HCEC 1CT (cell line): ENCODE results near the gene SMIM31.
A peak's percentile ranks its signal among the peaks of the same experiment; 100 is the strongest.

ENCODE experiments used
- DNase-seq: peaks from one replicate; pipeline ENCODE4 v3.0.0-alpha.2; 2017

SMIM31 gene

GRCh38 chr4:164753873-164754488 is at the start of gene SMIM31:
Gene SMIM31, plus strand, starts transcription at chr4:164754131. Its CDS starts 16,313 bp downstream, at chr4:164770444.
- DNase-seq: no peak

GRCh38 chr4:164706675-164707074 is 47.3 kb upstream of the SMIM31 start:
- no peak for DNase-seq

GRCh38 chr4:164716901-164717300 is 37.0 kb upstream of the SMIM31 start:
- DNase-seq: no peak

- DNase-seq: no peak
These were observed 35.1 kb upstream of the SMIM31 start for GRCh38 chr4:164718827-164719226.

GRCh38 chr4:164725066-164725465 is 28.9 kb upstream of the SMIM31 start:
- DNase-seq: no peak

GRCh38 chr4:164730705-164731393 is 23.1 kb upstream of the SMIM31 start:
- no peak for DNase-seq

- peak; percentile 2 for DNase-seq
These were observed 22.0 kb upstream of the SMIM31 start for GRCh38 chr4:164731827-164732474.

GRCh38 chr4:164734484-164734883 is 19.4 kb upstream of the SMIM31 start:
- DNase-seq: no peak

- no peak for DNase-seq
These were observed 5.6 kb upstream of the SMIM31 start for GRCh38 chr4:164748375-164748774.

- no peak for DNase-seq
These were observed 1.5 kb downstream of the SMIM31 start for GRCh38 chr4:164755432-164755831.

GRCh38 chr4:164756686-164757085 is 2.8 kb downstream of the SMIM31 start:
- no peak for DNase-seq

GRCh38 chr4:164761241-164761640 is 7.3 kb downstream of the SMIM31 start:
- DNase-seq: no peak

GRCh38 chr4:164761746-164762275 is 7.9 kb downstream of the SMIM31 start:
- no peak for DNase-seq

- DNase-seq: no peak
These were observed 11.2 kb downstream of the SMIM31 start for GRCh38 chr4:164765096-164765495.

GRCh38 chr4:164765833-164766232 is 11.9 kb downstream of the SMIM31 start:
- DNase-seq: no peak

- peak; percentile 2 for DNase-seq
These were observed 14.6 kb downstream of the SMIM31 start for GRCh38 chr4:164768516-164768915.

- DNase-seq: no peak
These were observed 16.2 kb downstream of the SMIM31 start for GRCh38 chr4:164770010-164770724.

- peak; percentile 1 for DNase-seq
These were observed 17.2 kb downstream of the SMIM31 start for GRCh38 chr4:164771088-164771487.

GRCh38 chr4:164772076-164772475 is 18.1 kb downstream of the SMIM31 start:
- no peak for DNase-seq

GRCh38 chr4:164779080-164779479 is 25.1 kb downstream of the SMIM31 start:
- DNase-seq: no peak

GRCh38 chr4:164779811-164780216 is 25.9 kb downstream of the SMIM31 start:
- DNase-seq: peak; percentile 5

- DNase-seq: no peak
These were observed 26.9 kb downstream of the SMIM31 start for GRCh38 chr4:164780839-164781238.

GRCh38 chr4:164783976-164784375 is 30.0 kb downstream of the SMIM31 start:
- DNase-seq: no peak
